H1 (cell line): ENCODE results near the gene DISP1. TPM values are rescaled to one million over a fixed set of nuclear protein-coding genes. Genes with fewer than 3 reads are reported as not detected.

Source experiments
- CEBPB ChIP-seq: IDR thresholded peaks from 2 replicates; pipeline ENCODE4 v1.6.1; 2012; ENCODE audit warnings: low read depth, low read length
- CHD7 ChIP-seq: fragments of 300-600 bp; sonication (generic); IDR thresholded peaks from 2 replicates; pipeline ENCODE4 v1.7.1; 2012; ENCODE audit warnings: low read length, moderate library complexity, mild to moderate bottlenecking, inconsistent platforms; ENCODE audit not compliant: insufficient replicate concordance
- POU5F1 ChIP-seq: IDR thresholded peaks from 2 replicates; pipeline ENCODE4 v1.6.1; 2011; ENCODE audit warnings: low read depth, mild to moderate bottlenecking, low read length, moderate library complexity
- SP1 ChIP-seq: IDR thresholded peaks from 2 replicates; pipeline ENCODE4 v1.6.1; 2011; ENCODE audit warnings: low read depth, low read length
- polyA plus RNA-seq, 7 experiments: library from polyadenylated mRNA; depleted of rRNA in 3 of 7; stranded (reverse) in 5 of 7; unstranded in 2 of 7; fragments of >200 nt in 5 of 7; fragments of 200-250 nt in 2 of 7; gene quantifications; 1 replicate in 5 of 7; 2 replicates in 1 of 7; 4 replicates in 1 of 7; pipeline versions ENCODE4 v1.2.1 to v1.2.3, GENCODE V29; 2011 to 2013; ENCODE audit warnings: missing spikeins in 2 of 7, mixed read lengths in 2 of 7
- total RNA-seq: library from RNA; stranded (reverse); fragmentation: NEBNext Ultra II Directional; extraction: Animal tissue kit (Norgen Biotek cat#: 25700); gene quantifications from 2 replicates; pipeline ENCODE4 v1.2.1, GENCODE V29; 2021

Gene DISP1
- total and polyA plus RNA-seq, 2 of the 8 experiments (the other 6 are each of a cell fraction or from before 2014, with no cell fraction given) = 4.1 to 6.1 TPM

- TF ChIP-seq CHD7 (no peak), SP1 (no peak), CEBPB (no peak), POU5F1 (no peak)
- TF ChIP-seq, all 59 proteins: peak for 0
Observed at GRCh38 chr1:222784916-222785315, 29.9 kb upstream of the DISP1 start (continued).
